NCI-H146 treated with DMSO at 0.1 percent for 48 hours (cell line): ENCODE results near the gene ITGA2B.
"Not testable (repeated sequence)": the region's sequence is repeated elsewhere in the genome, so short reads cannot be mapped to it uniquely, and the experiment has no call there.

Experiments used
- DNase-seq: peaks from one replicate; lab custom pipeline; 2025; ENCODE audit not compliant: unreplicated experiment; lab: John Stamatoyannopoulos, UW

Gene ITGA2B

DNA sequence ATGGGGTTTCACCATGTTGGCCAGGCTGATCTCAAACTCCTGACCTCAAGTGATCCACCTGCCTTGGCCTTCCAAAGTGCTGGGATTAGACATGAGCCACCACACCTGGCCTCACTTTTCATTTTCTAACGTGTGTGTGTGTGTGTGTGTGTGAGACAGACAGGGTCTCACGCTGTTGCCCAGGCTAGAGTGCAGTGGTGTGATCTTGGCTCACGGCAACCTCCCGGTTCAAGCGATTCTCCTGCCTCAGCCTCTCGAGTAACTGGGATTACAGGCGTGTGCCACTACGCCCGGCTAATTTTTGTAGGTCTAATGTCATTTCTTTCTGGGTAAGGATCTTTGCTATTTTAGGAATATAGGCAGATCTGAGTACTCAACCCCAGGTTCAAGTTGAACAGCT lies 4.7 kb upstream of the ITGA2B start:
- not testable (repeated sequence) for DNase-seq

DNA sequence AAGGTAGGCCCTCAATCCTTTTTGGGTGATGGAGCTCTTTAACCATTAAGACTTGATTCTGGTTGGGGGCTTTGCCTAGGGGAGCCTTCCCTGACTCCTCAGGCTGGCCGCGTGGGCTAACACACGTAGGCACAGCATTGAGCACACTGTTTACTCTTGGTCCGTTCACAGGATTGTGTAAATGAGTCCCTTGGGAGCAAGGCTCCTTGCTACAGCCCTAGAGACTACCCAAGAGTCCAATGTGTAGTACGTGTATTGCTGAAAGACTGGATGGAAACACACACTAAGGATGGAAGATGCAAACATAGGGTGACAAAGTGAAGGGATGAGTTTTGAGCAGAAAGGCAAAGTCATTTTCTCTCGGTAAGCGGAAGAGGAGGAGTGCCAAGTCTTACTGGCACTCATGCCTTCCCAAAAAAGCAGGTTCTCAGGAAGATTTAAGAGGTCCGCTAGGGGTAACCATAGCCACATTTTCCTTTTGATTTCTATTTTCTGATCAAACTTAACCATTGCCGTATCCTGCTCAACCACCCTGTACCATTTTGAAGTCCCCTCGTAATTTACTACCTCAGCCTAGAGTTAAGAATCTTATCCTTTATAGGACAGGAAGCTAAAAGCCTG lies 911 bp upstream of the ITGA2B start:
- no peak for DNase-seq

DNA sequence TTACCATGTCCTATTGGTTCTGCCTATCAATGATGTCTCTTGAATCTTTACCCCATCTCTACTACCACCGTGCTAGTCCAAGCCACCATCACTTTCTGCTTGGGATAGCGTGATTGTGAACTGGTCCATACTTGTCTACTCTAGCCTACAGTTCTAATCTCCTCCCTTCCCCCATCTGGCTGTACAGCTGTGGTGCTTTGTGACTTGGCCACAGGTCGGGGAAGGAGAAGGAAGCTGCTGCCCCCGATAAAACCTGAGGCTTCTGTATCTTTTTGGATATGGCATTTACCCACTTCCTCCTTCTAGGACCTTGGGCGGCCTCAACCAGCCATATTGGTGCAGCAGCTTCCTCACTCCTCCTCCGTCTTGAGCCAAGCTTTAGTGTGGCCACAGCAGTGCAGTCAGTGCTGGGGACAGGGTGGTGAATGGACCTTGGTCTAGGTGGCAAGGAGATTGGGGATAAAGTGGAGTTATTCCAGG lies 314 bp upstream of the ITGA2B start:
- DNase-seq, result no peak

DNA sequence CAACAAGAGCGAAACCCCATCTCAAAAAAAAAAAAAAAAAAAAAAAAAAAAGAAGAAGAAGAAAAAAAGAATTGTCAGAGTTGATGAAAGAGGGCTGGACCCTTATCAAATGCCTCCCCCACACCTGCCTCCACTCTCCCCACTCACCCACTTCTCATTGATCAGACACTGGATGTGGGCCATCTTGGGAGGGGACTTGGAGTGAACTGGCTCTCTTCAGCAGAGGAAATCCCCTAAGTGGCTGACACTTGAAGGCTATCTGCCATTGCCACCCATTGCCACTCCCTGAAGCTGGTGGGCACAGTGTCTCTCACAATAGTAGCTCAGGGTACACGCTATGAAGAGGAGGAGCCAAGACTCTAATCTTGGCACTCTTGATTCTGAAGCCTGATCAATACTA lies 1.6 kb downstream of the ITGA2B start:
- no peak for DNase-seq

DNA sequence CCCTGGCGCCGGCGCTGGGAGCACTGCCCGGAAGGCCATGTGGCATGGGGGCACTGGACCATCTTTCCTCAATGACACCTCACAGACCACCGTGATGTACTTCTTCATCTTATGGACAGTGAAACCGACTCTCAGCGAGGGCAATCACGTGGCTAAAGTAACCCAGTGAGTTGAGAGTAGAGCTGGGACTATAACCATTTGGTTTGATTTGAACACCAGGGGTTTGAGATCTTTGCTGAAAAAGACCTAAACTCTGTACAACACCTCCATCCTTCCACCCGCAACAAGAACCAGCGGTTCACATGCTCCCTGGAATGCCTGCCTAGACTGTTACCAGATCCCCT lies 3.3 kb downstream of the ITGA2B start:
- no peak for DNase-seq

DNA sequence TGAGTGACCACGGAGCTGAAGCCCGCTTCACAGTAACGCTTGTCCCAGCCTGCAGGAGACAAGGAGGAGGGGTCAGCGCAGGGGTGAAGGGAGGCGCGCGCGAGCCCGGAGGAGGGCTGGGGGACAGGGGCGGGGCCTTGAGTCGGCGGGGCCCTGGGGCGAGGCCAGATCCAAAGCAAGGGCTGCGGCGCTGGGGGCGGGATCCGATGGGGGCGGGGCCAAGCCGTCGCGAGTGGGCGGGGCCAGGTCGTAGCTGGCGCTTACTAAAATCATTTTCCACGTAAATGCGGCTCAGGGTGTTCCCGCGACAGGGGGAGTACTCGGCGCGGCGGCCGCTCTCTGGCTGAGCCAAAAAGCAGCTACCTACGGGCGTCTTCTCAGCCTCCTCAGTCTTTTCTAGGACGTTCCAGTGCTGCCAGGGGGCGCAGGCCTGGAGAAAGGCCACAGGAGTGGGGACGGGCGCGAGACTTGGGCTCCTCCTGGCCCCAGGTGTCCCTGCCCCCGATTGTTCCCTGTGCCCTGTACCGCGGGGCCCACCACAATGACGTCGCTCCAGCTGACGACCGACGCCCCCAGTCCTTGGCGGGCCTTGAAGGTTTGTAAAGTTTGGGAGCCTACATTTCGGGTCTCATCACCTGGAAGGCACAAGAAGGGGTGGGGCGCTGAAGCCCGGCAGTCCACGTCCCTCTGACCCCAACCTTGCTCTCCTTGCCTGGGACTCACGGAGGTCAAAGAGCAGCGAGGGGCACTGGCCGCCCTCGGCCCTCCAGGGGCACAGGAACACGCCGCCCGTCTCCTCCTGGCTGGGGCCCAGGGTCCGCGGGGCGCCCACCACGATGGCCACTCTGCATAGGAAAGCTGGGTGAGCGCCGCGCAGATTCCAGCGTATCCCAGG lies 3.9 kb downstream of the ITGA2B start:
- peak; percentile 72 for DNase-seq

DNA sequence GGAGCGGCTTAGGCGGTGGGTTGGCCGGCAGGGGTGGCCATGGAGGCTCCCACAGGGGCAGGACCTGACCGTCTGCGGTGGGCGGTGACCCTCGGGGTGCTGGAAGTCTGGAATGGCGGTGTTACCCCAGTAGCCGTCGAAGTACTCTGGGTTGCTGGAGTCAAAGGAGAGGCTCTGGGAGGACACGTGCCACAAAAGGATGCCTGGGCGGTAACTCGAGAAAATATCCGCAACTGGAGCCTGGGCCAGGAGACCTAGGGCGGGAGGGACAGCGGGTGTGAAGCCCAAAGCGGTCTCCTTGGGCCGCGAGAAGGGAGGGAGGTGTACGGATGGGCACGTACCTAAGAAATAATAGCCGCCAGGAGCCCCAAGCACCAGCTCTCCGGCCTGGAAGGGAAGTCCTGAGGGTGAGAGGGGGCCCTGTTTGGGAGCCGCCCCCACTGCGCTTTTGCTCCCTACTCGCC lies 4.6 kb downstream of the ITGA2B start:
- no peak for DNase-seq

DNA sequence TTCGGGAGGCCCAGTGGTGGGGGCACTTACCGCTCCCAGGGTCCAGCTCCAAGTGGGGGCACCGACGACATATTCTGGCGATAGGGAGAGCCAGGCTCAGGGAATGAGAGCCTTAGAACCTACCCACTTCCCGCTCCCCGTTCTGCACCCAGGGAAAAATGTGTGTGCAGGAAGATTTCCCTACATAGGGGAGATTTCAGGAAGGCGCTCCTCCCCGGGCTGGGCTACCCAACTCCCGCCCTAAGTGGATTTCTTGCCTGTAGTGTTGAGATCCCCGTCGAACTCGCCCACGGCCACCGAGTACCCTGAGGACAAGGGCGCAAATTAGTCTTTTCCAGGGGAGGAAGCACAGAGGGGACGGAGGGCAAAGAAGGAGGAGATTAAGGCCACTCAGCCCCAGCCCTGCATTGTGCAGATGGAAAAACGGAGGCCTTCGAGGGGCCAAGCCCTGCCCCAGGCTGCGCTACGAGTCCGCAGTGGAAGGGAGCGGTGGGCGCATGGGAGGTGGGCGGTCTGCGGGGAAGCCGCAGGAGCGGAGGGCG lies 5.1 kb downstream of the ITGA2B start:
- no peak for DNase-seq

DNA sequence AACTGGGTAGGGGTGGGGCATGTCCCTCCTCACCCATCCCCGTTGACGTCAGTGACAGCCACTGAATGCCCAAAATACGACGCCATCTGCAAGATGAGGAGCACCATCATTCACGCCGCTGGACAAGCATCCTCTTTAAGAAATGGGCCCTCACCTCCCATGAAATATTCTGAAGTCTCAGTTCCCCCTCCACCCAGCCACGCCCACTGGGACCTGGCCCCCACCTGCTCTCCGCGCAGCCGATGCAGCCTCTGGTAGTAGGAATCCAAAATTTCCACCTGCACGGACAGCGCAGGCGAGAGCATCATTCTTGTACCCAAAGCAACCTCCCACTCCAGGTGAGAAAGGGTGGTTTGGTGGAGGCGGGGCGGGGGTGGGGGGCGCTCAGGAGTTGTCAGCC lies 5.6 kb downstream of the ITGA2B start:
- no peak for DNase-seq

DNA sequence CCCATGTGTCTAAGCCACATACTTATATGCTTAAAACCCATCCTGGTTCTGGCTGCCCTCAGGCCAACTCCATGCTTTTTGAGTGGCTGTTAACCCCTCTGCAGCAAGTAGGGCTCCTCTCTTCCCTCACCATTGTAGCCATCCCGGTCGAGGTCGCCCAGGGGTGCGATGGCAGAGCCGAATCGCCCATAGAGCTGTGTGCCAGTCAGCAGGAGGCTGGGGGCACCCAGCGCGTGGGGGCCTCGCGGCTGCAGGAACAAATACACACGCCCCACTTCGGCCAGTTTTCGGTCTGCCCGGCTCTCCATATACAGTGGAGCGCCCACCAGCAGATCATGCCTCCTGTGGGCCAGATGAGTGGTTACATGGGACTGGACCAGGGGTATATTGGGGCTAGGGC lies 6.1 kb downstream of the ITGA2B start:
- no peak for DNase-seq

DNA sequence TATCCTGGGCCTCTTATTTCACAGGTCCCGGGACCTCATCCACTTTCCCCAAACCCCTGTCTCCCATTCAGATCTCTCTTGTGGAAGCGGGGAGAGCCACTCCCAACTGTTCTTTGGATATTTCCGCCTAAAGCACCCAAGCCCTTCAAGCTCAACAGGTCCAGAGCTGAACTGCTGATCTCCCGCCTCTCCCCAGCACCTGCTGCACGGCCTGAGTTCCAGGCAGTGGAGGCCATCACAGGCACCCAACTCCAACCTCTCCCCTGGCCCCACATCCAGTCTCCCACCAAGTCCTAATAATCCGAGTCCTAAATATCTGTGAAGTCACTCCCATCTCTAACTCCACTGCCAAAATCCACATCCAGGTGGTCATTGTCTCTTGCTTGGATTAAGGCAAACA lies 6.5 kb downstream of the ITGA2B start:
- DNase-seq, result no peak

DNA sequence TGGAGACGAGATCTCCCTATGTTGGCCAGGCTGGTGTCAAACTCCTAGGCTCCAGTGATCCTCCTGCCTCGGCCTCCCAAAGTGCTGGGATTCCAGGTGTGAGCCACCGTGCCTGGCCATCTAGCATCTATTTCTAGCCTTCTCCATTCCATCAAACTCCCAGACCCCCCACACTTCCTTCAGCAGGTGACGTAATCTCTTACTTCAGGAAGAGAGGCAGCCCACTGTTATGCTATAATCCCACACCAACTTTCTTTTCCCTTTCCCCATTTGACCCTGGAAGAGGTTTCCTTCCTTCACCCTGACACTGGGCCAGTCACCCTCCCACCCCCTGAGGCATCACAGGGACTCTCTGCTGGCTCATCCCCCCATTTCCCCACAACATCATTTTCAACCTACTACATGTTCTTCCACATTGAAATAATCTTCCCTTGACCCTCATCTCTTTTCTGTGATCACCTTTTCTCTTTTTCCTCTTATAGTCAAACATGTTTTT lies 7.6 kb downstream of the ITGA2B start:
- DNase-seq, result no peak

DNA sequence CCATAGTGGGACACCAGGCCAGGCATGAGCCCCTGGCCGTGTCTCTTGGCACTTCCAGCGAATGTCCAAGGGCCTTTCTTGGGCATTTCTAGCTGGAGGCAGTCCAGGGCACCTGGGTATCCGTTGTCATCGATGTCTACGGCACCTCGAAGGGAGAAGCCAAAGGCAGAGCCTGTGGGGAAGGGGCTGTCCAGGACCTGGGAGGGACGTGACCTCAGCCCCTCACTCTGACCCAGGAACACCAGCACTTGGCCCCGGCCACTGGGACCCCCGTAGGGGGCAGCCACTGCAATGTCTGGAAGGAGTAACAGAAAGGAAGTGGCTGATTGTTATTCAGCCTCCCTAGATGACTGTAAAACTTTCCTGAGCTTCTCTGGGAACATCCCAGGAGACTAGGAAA lies 8.7 kb downstream of the ITGA2B start:
- DNase-seq, result no peak

DNA sequence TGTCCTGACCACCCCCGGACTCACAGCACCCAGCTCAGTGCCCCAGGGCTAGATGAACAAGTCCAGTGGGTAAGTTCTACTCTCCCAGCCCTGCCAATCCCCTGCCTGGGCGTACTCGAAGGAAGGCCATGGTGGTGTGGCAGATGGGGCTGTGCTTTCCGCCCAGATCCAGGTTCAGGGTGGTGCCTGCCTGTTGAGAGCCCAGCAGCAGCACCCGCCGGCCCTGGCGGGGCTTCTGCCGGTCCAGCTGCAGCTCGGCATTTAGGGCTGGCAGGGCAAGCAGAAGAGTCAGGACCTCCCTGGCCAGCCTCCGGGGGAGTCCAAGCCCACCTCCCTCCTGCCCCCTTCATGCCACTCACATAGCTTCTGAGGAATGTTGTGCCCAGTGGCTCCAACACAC lies 9.6 kb downstream of the ITGA2B start:
- DNase-seq, result no peak

DNA sequence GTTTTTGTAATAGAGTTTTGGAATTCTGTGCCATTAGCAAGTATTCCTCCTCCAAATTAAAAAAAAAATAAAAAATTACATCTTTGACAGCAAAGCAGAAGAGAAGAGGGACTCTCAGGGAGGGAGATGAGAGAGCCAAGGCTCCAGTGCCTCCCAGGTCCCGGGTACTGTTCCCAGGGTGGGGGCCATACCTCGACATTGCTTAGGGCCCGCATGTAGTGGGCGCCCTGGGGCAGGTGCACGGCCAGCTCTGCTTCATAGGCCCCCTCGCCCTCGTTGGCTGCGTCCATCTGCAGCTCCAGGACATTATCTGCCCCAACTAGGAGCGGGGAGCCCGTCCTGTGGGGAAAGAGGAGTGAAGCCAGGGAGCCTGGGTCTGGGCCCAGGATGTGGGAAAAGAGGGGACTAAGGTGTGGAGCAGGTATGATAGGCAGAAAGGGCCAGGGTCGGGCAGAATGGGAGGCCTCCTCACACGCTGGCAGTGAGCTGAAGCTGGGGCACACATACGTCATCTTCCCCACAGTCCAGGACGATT lies 11.2 kb downstream of the ITGA2B start:
- DNase-seq, result no peak

DNA sequence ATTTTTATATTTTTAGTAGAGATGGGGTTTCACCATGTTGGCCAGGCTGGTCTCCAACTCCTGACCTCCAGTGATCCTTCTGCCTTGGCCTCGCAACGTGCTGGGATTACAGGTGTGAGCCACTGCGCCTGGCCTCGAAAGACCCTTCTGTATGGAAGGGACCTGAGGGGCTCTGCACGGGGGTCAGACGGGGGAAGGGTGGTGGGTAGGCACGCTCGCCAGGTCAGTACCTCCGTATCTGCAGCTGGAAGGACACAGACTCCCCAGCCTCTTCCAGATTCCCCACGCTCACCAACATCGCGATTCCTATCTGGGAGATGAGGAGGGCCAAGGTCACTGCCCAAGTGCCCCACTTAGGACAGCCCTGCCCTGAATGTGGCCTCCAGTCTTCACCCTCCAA lies 12.7 kb downstream of the ITGA2B start:
- DNase-seq, result no peak

DNA sequence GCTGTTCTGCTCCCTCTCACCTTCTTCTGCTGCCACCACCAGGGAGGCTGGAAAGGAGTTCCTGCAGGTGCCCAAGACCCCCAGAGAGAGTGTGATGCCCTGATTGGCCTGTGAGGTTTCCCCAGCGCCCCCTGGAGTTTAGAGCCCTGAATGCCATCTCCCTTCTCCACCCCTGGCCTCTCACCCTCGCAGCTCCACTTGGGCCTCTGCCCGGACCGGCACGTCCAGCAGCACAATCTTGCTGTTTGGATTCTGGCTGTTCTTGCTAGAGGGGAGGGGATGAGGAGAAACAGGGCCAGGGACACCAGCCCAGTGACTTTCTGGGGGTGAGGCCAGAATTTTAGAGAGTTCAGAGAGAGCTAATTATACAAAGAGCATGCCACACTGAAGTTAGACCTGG lies 13.3 kb downstream of the ITGA2B start:
- no peak for DNase-seq

DNA sequence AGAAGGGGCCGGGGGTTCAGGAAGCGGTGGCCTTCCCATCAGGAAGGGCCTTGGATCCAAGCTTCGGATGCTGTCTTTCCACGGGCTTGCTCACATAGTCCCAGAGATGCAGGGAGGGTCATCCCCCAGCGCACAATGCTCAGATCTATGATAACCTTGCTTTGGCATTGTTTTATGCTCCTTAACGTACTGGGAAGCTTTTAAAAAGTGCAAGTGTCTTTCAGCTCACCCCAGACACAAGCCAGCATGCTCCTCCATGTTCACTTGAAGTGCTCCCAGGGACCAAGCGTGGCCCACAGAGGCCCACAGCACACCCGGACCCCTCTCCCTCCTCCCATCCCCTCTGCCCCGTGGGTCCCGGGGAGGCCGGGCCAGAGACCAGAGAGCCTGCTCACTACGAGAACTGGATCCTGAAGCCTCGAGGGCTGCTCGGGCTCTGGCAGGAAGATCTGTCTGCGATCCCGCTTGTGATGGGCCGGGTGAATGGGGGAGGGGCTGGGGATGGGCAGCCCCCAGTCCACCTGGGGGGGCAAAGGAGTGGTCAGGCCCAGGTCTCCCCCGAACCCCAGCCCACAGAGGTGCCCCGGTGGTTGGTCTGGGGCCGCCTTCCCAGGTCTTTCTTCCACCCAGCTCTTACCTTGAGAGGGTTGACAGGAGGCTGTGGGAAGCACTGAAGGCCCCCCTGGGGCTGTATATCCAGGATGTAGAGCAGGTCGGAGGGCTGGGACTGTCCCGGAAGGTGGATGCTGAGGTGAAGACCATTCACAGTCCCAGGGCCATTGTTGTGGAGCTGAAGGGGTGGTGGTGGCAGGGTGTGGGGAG lies 14.0 kb downstream of the ITGA2B start:
- DNase-seq, result no peak

DNA sequence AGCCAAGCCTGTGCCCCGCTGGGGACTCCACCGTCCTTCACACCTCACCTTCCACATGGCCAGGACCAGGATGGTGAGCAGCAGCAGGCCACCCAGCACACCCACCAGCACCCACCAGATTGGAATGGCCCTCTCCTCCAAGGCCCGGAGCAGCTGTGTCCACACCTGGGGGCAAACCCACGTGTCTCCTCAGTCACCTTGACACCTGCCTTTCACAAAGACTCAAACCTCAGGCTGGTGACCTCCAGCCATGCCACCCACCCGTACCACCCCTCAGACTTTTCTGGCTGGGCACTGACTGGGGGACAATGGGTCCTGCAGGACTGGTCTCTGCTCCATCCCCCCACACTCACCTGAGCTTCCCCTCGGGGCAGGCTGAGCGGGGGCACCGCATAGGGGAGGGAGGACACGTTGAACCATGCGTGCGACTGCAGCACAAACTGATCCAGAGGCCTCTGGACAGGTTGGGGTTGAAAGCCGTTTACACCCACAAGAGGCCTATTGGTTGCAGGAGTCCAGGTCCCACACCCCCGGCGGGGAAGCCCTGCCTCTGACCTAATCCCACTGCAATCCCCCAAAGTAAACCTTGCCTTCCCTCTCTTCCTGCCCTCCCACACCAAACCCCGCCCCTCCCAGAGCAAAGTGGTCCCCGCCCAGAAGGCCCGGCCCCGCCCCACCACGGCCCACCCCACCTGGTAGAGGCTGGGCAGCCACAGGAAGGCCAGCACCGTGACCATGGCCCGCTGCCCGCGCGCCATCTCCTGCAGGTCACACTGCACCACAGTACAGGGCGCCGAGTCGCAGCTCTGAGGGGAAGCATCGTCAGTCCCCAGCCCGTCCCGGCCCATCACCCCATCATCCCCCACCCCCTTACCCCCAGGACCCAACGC lies 14.9 kb downstream of the ITGA2B start:
- peak; percentile 19 for DNase-seq

DNA sequence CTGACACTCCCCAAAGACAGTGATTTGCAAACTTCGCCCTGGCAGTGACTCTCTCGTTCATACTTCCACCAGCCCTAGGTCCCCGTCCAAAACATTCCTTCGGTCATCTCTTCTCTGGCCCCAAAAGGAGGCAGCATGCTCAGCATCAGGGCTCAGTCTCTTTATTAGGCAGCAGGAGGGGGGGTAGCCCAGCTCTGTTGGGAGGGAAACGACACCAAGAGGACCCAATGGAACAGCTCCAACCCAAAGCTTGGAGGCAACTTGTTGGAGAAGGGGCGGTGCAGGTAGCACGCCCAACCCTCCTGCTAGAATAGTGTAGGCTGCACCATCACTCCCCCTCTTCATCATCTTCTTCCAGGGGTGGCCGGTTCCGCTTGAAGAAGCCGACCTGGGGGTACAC lies 17.4 kb downstream of the ITGA2B start:
- DNase-seq, result no peak
